HG02610 (cell line): ENCODE data around the gene CBX3.
"Not testable (repeated sequence)": the region's sequence is repeated elsewhere in the genome, so short reads cannot be mapped to it uniquely, and the experiment has no call there.

Experiments
- ATAC-seq: cut with Tn5 transposase; IDR thresholded peaks from one replicate; pipeline ENCODE4 v1.9.1; 2021; ENCODE audit warnings: mild to moderate bottlenecking, moderate library complexity; ENCODE audit not compliant: unreplicated experiment

CBX3 gene

GRCh38 chr7:26187380-26188205, 14.0 kb upstream of the CBX3 start:
- no peak for ATAC-seq

- ATAC-seq, result no peak
Observed at GRCh38 chr7:26188206-26188956, 13.2 kb upstream of the CBX3 start.

- ATAC-seq, result no peak
Observed at GRCh38 chr7:26188957-26189541, 12.5 kb upstream of the CBX3 start.

- ATAC-seq, result no peak
Observed at GRCh38 chr7:26189697-26190096, 11.8 kb upstream of the CBX3 start.

- no peak for ATAC-seq
Observed at GRCh38 chr7:26190417-26190869, 11.1 kb upstream of the CBX3 start.

- no peak for ATAC-seq
Observed at GRCh38 chr7:26191233-26191973, 10.1 kb upstream of the CBX3 start.

- no peak for ATAC-seq
Observed at GRCh38 chr7:26191974-26192479, 9.5 kb upstream of the CBX3 start.

GRCh38 chr7:26192485-26193087, 9.0 kb upstream of the CBX3 start:
- ATAC-seq, result no peak

GRCh38 chr7:26193432-26194207, 7.9 kb upstream of the CBX3 start:
- no peak for ATAC-seq

GRCh38 chr7:26194764-26195163, 6.8 kb upstream of the CBX3 start:
- ATAC-seq, result not testable (repeated sequence)

- ATAC-seq, result no peak
Observed at GRCh38 chr7:26195182-26195581, 6.4 kb upstream of the CBX3 start.

GRCh38 chr7:26195867-26196657, 5.5 kb upstream of the CBX3 start:
- no peak for ATAC-seq

- ATAC-seq, result no peak
Observed at GRCh38 chr7:26197153-26198115, 4.1 kb upstream of the CBX3 start.

- ATAC-seq, result no peak
Observed at GRCh38 chr7:26198133-26198780, 3.3 kb upstream of the CBX3 start.

GRCh38 chr7:26198781-26199169, 2.8 kb upstream of the CBX3 start:
- no peak for ATAC-seq

- ATAC-seq, result no peak
Observed at GRCh38 chr7:26199301-26200037, 2.1 kb upstream of the CBX3 start.

GRCh38 chr7:26200038-26200443, 1.5 kb upstream of the CBX3 start:
- no peak for ATAC-seq
